MM.1S (cell line): ENCODE results near the gene ETFB.

ENCODE experiments used
- DNase-seq: peaks from one replicate; pipeline ENCODE4 v3.0.0-alpha.2; 2015
- H2AFZ ChIP-seq: fragments of 300-600 bp; sonication (generic); 2 replicates; pipeline ENCODE4 v1.6.0; 2016; ENCODE audit warnings: antibody characterized with exemption, low read length
- H3F3A ChIP-seq: fragments of 300-600 bp; sonication (generic); 2 replicates; pipeline ENCODE4 v1.6.1; 2016; ENCODE audit warnings: mild to moderate bottlenecking, antibody characterized with exemption, low read length, moderate library complexity, mixed read lengths; ENCODE audit not compliant: insufficient read depth
- H3K27ac ChIP-seq: fragments of 300-600 bp; sonication (generic); 2 replicates; pipeline ENCODE4 v1.5.1; 2016; ENCODE audit warnings: mild to moderate bottlenecking, low read length
- H3K27me3 ChIP-seq: fragments of 300-600 bp; sonication (generic); replicated peaks from 2 replicates; pipeline ENCODE4 v1.6.0; 2016; ENCODE audit warnings: low read length; ENCODE audit not compliant: insufficient read depth
- H3K36me3 ChIP-seq: fragments of 300-600 bp; sonication (generic); replicated peaks from 2 replicates; pipeline ENCODE4 v1.6.1; 2016; ENCODE audit warnings: mild to moderate bottlenecking, low read length, mixed read lengths; ENCODE audit not compliant: insufficient read depth
- H3K4me1 ChIP-seq: fragments of 300-600 bp; sonication (generic); 2 replicates; pipeline ENCODE4 v1.6.1; 2016; ENCODE audit warnings: low read length, mixed read lengths
- H3K4me2 ChIP-seq: fragments of 300-600 bp; sonication (generic); 2 replicates; pipeline ENCODE4 v1.6.0; 2016; ENCODE audit warnings: low read depth, low read length
- H3K4me3 ChIP-seq: fragments of 300-600 bp; sonication (generic); 2 replicates; pipeline ENCODE4 v1.5.1; 2016; ENCODE audit warnings: low read length, mixed read lengths
- H3K79me2 ChIP-seq: fragments of 300-600 bp; sonication (generic); 2 replicates; pipeline ENCODE4 v1.6.1; 2016; ENCODE audit warnings: mixed run types, low read length, mixed read lengths
- H3K9ac ChIP-seq: fragments of 300-600 bp; sonication (generic); 2 replicates; pipeline ENCODE4 v1.6.1; 2016; ENCODE audit warnings: low read length, mixed read lengths
- H3K9me2 ChIP-seq: fragments of 300-600 bp; sonication (generic); replicated peaks from 2 replicates; pipeline ENCODE4 v1.6.1; 2016; ENCODE audit warnings: mild to moderate bottlenecking, low read length, mixed read lengths; ENCODE audit not compliant: insufficient read depth
- H3K9me3 ChIP-seq: fragments of 300-600 bp; sonication (generic); replicated peaks from 2 replicates; pipeline ENCODE4 v1.6.1; 2016; ENCODE audit warnings: mild to moderate bottlenecking, low read length, mixed read lengths; ENCODE audit not compliant: insufficient read depth
- H4K20me1 ChIP-seq: fragments of 300-600 bp; sonication (generic); 2 replicates; pipeline ENCODE4 v1.6.1; 2016; ENCODE audit warnings: mild to moderate bottlenecking, low read length, moderate library complexity, mixed read lengths; ENCODE audit not compliant: insufficient read depth
- EZH2 ChIP-seq: fragments of 300-600 bp; sonication (generic); optimal IDR thresholded peaks from 2 replicates; pipeline ENCODE3; 2017; ENCODE audit warnings: low read depth, mild to moderate bottlenecking, antibody characterized with exemption, low read length, mixed read lengths
- EZH2phosphoT487 ChIP-seq: fragments of 300-600 bp; sonication (generic); IDR thresholded peaks from 2 replicates; pipeline ENCODE4 v1.6.1; 2018; ENCODE audit warnings: antibody characterized with exemption, low read length
- TF ChIP-seq, protein P1 (sequence below): fragments of 300-600 bp; sonication (generic); IDR thresholded peaks from 2 replicates; pipeline ENCODE4 v1.5.1; 2016; ENCODE audit warnings: antibody characterized with exemption, low read length, mixed read lengths

ETFB gene

DNA sequence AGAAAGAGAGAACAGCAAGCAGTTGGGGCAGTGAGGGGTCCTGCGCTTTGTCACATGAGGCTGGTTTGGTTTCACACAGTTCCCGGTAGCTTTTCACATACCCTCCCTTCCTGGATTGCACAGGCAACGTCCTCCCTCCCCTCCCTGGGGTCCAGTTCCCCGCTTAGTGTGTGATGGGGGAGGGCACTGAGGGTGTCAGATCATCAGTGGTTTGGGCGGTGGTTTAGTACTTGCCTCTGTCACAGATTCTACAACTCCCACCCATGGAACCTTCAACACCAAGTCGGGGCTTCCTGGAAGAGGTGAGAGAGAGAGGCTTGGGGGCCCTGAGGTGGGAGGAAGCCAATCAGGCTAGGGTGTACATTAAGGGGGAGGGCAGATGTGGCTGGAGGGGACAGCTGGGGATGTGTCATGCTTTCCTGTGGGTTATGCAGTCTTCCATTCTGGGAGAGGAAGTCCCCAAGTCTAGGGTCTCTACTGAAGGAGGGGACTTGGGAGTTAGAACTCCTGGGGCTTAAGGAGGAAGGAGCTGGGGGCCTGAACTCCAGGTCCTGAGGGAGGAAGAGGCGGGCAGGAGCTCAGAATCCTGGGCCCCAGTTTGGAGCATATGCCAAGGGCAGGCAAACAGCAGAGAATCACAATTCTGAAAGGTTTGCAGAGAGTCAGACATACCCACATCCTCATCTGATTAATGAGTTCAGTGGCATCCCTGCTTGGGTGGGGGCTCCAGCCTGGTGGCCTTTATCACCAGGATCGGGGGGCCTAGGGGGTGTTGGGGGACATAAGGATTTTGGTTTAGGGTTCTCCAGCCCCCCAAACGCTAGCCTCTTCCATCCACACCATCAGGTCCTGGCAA lies 6.7 kb upstream of the ETFB start, which contains the start of gene NKG7:
Gene NKG7, minus strand, starts transcription at position 6 of the 856 bp plus-strand sequence. CDS start 119 bp downstream, outside the sequence.
- H3F3A ChIP-seq: no peaks in the 10 kb centered on the region
- no peaks in the 10 kb centered on the region for H3K27me3 ChIP-seq
- no peaks in the 10 kb centered on the region for H3K9me3 ChIP-seq
- H3K4me3 ChIP-seq: no peak within 1 kb of the TSS
- no peaks in the 10 kb centered on the region for H3K4me1 ChIP-seq
- no peaks in the 10 kb centered on the region for H3K36me3 ChIP-seq
- H3K4me2 ChIP-seq: no peak within 1 kb of the TSS
- H3K27ac ChIP-seq: no peak within 1 kb of the TSS
- no peaks in the 10 kb centered on the region for H3K79me2 ChIP-seq
- TF ChIP-seq, protein P1, sequence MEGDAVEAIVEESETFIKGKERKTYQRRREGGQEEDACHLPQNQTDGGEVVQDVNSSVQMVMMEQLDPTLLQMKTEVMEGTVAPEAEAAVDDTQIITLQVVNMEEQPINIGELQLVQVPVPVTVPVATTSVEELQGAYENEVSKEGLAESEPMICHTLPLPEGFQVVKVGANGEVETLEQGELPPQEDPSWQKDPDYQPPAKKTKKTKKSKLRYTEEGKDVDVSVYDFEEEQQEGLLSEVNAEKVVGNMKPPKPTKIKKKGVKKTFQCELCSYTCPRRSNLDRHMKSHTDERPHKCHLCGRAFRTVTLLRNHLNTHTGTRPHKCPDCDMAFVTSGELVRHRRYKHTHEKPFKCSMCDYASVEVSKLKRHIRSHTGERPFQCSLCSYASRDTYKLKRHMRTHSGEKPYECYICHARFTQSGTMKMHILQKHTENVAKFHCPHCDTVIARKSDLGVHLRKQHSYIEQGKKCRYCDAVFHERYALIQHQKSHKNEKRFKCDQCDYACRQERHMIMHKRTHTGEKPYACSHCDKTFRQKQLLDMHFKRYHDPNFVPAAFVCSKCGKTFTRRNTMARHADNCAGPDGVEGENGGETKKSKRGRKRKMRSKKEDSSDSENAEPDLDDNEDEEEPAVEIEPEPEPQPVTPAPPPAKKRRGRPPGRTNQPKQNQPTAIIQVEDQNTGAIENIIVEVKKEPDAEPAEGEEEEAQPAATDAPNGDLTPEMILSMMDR: no peak
- no peak for TF ChIP-seq EZH2
- no peak for TF ChIP-seq EZH2phosphoT487
- DNase-seq: no peak
- H3K9me2 ChIP-seq: no peaks in the 10 kb centered on the region
- H2AFZ ChIP-seq: no peak within 1 kb of the TSS
- H3K9ac ChIP-seq: no peak within 1 kb of the TSS
- no peaks in the 10 kb centered on the region for H4K20me1 ChIP-seq

DNA sequence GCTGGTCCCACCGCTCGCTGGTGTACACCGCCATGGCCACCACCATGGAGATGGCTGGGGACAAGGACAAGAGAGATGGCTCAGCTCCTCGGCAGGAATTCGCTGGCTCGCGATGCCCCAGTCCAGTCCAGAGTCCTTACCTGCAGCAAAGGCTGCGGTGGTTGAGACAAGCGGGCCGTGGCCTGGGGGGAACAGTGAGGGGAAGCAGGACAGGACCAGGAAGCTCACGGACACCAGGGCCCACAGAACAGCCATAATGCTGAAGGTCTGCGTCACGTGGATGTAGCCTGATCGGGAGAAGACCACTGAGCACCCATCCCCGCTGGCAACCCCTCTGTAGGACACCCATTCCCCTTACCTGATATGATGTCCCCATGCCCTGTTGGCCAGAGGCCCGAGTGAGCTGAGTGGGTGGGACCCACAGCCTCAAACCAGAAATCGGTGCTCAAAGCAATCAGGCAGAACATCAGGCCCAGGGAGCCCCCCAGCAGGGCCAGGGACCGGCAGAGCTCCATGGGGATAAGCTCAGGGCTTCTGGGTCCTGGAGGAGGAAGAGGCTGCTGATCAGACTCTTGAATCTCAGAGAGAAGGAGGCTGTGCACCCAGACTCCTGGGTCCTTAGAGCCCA lies 5.9 kb upstream of the ETFB start:
- H3K4me2 ChIP-seq: no peak overlapping the region

DNA sequence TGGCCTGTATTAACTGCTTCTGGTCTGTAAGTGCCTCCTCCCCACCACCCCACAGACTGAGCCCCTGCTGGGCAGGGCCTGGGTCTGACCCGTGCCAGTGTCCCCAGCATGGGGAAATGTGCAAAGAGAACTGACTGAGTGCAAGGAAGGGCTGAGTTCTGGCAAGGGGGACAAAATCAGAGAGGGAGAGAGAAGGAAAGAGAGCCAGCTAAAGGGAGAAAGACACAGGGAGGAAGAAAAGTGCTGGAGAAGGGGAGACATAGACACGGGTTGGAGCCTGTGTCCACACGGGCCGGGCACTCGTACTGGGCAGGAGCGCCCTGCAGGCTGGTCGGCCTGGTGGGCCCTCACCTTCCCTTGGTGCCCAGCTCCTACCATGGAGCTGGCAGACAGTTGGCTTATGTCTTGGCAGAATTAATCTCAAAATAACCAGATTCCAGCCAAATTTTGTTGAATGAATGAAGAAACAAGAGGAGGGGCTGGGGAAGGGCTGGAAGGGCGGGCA lies 5.0 kb upstream of the ETFB start:
- H4K20me1 ChIP-seq: no peaks in the 10 kb centered on the region
- H3K4me1 ChIP-seq: no peaks in the 10 kb centered on the region
- no peak overlapping the region for H3K4me3 ChIP-seq
- H3K36me3 ChIP-seq: no peaks in the 10 kb centered on the region
- no peak overlapping the region for H2AFZ ChIP-seq
- H3K4me2 ChIP-seq: no peak overlapping the region
- no peaks in the 10 kb centered on the region for H3K27me3 ChIP-seq
- no peak overlapping the region for H3K9ac ChIP-seq
- H3K9me2 ChIP-seq: no peaks in the 10 kb centered on the region
- no peaks in the 10 kb centered on the region for H3F3A ChIP-seq
- no peak overlapping the region for H3K27ac ChIP-seq
- TF ChIP-seq EZH2phosphoT487 (no peak), EZH2 (no peak)
- TF ChIP-seq, protein P1: no peak
- no peaks in the 10 kb centered on the region for H3K79me2 ChIP-seq
- no peak for DNase-seq
- no peaks in the 10 kb centered on the region for H3K9me3 ChIP-seq

More for the DNA sequence above, 5.9 kb upstream of the ETFB start:
- TF ChIP-seq EZH2phosphoT487 (no peak), EZH2 (no peak)
- TF ChIP-seq, protein P1: no peak
- H3K9me3 ChIP-seq: no peaks in the 10 kb centered on the region
- H3K27me3 ChIP-seq: no peaks in the 10 kb centered on the region
- H3K9me2 ChIP-seq: no peaks in the 10 kb centered on the region
- H3F3A ChIP-seq: no peaks in the 10 kb centered on the region
- no peak overlapping the region for H3K4me3 ChIP-seq
- no peak for DNase-seq
- no peaks in the 10 kb centered on the region for H3K4me1 ChIP-seq
- H3K9ac ChIP-seq: no peak overlapping the region
- no peaks in the 10 kb centered on the region for H3K36me3 ChIP-seq
- no peak overlapping the region for H3K27ac ChIP-seq
- no peaks in the 10 kb centered on the region for H3K79me2 ChIP-seq
- H2AFZ ChIP-seq: no peak overlapping the region
- no peaks in the 10 kb centered on the region for H4K20me1 ChIP-seq
